Activated gamma-delta T cell treated with anti-CD3 and anti-CD28 coated beads, Interleukin-2, amount 50 U/mL, for 16 hours (primary cell): ENCODE measurements around the gene PLSCR5.

Source experiments
- DNase-seq: peaks from one replicate; pipeline ENCODE4 v3.0.0-alpha.2; 2020; ENCODE audit warnings: low read depth

The PLSCR5 gene

DNA sequence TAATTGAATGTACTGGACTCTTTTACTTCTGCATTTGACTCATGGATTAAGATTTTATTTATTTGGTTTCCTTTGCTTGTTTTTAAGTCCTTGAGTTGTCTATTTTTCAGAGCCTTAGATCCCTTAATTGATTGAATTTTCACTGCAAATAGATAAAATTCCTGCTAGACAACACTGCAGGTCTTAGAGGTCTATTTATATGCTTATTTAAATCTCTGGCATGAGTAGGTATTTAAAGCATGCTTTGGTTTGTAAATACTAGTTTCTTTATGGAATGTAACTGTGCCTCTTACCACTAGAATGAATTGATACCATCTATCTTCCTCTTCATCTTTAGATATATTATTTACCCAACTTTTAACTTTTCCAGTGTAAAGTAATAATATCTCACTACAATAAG is 20.0 kb downstream of the PLSCR5 start:
- no peak for DNase-seq

DNA sequence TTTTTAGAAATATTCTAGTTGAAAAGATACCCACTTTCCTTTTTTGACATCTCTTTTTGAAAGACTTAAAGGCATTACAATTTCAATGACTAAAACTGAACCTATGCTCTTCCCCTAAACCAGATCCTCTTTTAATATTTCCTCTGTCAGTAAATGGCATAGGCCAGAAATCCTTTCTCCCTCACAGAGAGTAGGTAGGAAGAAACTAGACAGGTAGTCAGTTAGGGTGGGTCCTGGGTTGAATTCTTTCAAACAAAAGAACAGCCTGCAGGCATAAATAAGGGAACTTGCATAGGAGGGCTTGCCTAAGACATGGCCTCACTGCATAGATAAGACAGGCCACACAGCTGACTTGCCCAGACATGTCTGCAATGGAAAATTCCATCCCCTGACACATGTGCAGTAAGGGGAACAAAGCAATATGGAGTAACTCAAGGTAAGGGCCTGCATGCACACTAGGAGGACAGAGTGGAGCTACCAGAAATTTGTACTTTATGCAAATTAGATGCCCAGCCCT is 23.1 kb downstream of the PLSCR5 start:
- no peak for DNase-seq

DNA sequence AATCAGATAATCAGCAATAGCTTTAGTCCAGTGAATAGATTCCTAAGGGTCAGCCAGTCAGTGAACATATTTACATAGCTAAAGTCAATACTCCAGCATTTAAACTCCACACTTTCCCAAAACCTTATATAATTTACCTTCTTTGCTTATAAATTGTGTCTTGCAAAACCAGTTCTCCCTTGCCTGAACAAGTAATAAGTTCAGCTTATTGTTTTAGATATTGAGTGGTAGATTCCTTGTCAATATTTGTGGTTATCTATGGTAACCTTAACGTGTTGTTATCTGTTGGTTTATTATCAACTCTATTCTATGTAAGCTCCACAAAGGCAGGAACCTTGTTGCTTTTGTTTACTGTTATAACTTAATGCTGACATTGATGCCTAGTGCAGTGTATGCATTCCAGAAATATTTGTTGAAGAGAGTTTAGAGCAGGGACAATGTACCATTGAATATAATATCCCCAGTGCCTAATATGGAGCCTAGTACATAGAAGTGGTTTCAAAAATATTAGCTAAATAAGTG is 24.0 kb downstream of the PLSCR5 start:
- no peak for DNase-seq

DNA sequence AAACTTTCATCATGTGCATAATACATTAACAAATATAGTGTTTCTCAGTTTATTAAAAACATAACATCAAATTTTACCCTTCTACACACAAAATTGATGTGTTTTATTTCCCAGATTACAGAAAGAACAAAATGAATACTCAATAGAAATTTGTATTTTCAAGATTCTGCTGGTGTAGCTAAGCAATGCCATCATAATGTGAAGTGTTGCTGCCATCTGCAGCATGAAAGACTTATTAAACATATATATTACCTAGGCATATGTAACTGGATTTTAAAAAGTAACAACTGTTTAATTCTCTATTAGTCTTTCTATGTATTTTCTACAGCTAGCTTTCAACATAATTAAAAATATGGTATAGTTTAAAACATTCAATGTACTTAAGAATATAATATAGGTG is 27.5 kb downstream of the PLSCR5 start:
- DNase-seq, result no peak

DNA sequence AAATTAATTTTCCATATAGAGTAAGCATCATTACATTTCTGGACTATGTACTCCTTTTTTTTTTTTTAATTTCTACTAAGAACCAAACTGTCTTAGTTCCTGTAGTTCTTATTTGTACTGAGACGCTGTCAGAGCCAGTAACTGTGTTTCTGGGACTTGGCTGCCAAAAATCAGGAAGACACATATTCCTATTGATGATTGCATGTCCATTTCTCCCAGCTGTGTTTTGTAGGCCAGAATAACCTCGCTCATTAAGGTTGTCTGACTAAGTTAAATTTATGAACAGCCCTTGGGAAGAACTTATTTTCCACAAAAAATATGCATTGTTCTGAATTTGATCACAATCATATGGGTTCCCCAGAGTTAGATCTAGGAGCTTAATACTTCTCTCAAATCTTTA is 29.5 kb downstream of the PLSCR5 start:
- DNase-seq, result no peak

DNA sequence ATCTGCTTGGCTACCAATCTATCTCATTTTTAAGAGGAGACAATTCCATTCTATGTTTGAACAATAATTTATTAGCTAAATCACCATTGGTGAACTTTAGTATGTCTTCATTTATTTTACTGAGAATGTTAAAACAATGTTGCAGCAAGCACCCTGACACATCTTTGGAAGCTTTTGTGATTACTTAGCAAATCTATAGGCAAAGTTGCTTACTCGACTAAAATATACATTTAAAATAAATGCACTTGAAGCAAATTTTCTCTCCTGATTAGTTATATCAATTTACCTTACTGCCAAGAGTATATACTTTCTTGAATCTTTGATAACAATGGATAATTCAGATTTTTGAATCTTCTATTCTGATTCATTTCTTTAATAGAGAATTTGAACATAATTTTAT is 31.0 kb downstream of the PLSCR5 start:
- DNase-seq, result no peak

DNA sequence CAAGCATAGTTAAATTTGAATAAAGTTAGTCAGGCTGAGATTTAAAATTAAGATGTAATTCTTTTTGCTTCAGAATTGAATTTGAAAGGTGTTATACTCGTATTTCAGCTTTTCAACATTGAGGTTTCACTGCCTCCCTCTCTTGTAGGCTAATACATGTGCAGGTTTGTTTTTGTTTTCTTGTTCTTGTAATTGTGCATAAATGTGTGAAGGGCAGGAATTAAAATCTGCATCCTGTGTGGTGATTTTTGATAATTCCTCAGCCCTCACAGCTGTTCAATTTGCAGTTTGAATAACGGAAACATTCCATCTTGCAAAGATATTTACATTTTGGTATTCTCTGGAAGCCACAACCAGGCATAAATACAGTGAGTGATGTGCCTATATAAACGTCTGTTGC is 35.8 kb downstream of the PLSCR5 start:
- no peak for DNase-seq

DNA sequence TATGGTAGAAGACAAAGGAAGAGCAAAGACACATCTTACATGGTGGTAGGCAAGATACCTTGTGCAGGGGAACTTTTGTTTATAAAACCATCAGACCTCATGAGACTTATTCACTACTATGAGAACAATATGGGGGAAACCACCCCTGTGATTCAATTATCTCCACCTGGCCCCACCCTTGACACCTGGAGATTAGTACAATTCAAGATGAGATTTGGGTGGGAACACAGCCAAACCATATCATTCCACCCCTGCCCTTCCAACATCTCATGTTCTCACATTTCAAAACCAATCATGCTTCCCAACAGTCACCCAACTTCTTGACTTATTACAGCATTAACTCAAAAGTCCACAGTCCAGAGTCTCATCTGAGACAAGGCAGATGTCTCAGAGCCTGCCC is 39.0 kb downstream of the PLSCR5 start:
- no peak for DNase-seq

DNA sequence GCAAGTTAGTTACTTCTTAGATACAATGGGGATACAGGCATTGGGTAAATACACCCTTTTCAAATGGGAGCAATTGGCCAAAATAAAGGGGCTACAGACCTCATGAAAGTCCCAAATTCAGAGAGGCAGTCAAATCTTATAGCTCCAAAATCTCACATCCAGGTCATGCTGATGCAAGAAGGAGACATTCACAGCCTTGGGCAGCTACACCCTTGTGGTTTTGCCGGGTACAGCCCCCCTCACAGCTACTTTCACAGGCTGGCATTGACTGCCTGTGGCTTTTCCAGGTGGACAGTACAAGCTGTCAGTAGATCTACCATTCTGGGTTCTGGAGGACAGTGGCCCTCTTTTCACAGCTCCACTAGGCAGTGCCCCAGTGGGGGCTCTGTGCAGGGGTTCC is 43.3 kb downstream of the PLSCR5 start:
- no peak for DNase-seq

DNA sequence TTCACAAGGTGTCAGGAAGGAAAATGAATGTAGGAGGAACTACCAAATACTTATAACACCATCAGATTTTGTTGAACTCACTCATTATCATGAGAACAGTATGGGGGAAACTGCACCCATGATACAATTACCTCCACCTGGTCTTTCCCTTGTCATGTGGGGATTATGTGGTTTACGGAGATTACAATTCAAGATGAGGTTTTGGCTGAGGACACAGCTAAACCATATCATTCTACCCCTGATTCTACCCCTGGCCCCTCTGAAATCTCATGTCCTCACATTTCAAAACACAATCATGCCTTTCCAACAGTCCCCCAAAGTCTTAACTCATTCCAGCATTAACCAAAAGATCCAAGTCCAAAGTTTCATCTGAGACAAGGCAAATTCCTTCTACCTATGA is 43.7 kb downstream of the PLSCR5 start:
- DNase-seq, result no peak

DNA sequence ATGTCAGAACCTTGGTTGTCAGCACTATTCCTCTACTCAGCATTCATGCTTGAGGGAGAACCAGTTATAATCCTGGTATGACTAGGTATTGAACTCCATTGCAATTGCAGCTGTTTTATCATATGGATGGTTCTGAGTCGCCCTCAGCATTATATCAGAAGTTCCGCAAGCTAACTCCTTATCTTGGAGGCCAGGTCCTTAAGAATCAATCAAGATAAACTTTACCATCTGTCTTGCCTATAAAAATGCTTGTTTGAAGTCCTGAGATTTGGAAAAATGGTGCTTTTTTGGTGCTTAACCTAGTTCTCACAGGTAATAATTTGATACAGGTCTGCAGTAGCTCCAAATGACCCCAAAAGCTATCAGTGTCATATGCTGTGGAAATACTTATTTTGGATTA is 44.5 kb downstream of the PLSCR5 start:
- no peak for DNase-seq

DNA sequence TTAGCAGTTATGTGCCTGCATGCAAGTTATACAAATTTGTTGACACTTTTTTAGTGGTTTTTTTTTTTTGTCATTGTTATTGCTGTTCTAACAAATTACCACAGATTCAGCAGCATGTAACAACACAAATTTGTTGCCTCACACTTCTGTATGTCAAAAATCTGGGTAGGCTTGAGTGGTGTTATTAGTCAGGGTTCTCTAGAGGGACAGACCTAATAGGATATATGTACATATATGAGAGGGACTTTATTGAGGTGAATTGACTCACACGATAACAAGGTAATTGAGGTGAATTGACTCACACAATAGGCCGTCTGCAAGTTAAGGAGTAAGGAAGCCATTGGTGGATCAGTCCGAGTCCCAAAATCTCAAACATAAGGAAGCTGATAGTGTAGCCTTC is 45.8 kb downstream of the PLSCR5 start:
- DNase-seq, result no peak

DNA sequence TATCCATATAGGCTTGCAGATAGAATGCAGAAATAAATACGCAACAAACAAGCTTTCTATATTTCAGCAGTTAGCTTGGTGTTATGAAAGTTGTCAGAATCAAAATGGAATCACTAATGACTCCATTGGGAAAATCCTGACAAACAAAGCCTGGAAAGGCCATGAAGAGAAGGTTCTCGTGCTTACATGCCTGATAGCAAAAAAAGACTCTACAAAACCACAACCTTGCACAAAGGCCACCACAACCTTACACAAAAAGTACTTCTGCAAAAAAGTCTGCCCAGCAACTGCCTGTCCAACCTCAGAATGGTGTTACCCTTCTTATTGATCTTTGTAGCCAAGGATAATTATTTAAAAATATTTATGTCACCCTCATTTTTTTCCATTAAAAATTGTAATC is 46.4 kb downstream of the PLSCR5 start:
- no peak for DNase-seq

DNA sequence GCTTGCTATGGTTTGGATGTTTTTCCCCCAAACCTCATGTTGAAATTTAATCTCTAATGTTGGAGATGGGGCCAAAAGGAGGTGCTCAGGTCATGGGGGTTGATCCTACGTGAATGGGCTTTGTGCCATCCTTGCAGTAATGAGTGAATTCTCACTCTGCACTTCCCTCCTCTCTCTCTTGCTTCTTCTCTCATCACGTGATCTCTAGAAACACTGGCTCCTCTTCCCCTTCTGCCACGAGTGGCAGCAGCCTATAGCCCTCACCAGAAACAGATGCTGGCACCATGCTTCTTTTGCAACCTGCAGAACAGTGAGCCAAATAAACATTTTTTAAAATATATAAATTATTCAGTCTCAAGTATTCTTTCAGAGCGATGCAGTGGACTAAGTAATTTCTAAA is 47.4 kb downstream of the PLSCR5 start:
- DNase-seq, result no peak

DNA sequence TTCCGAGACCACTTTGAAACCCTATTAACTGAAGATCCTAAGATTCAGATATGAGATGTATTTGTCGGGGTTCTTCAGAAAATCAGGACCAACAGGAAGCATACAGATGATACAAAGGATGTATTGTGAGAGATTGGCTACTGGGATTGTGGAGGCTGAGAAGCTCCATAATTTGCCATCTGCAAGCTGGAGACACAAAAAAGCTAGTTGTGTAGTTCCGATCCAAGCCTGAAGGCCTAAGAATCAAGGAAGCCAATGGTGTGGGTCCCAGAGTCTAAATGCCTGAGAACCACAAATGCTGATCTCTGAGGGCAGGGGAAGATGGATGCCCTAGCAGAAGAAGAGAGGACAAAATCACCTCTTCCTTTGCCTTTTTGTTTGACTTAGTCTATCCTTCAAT is 49.8 kb downstream of the PLSCR5 start:
- DNase-seq, result no peak

DNA sequence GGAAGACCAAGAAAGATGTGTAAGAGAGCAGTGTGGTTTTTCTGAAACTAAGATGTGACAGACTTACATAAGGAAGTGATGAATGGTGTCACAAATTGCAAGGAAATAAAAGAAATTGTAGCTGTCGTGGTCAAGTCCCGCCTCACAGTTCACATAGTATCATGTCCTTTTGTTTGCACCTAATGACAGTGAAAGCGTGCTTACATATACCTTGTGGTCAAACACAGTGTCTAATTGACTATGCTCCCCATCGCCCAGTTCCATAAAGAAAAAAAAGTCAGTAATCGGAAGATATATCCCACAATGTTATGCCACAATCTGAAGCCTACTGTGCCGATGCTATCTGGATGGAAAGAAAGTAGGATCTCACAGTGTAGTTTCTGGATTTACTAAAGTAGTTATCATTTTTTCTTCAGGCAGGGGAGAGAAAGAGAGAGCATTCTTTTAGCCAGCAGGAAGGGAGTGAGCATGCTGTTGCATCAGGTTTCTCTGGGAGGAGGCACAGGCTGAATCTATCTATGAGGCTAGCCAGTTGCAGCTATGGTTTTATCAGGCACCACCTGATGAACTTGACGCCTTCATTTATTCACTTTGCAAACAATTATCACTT is 50.9 kb downstream of the PLSCR5 start:
- DNase-seq, result no peak

DNA sequence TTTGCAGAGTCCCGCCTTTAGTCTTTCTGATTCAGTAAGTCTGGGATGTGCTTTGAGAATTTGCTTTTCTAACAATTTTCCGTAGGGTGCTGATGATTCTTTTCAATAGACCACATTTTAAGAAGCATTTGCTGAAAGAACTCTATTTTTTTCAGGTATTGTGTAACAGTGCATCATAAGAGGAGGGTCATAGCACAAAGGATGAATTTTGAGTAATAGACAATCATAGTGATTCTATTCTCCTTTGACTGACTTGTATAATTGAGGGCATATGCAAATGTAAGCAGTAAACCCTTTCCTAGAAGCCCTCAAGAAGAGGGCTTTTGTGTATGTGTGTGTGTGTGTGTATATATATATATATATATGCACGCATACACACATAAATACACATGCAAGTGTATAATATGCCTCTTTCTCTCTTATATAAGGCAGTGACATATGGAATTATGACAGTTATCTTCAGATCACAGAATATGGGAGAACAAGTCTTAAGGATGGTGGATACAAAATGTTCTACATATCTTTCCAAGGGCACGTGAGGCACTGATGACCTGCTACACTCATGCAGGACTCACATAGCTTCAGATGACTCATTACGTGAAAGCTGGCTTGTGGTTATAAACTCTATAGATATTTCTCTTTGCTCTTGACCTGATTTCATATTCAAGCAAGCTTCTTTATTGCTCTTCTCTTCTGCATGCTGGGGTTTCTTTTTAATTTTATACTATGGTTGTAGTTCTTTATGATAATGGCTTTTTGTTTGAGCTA is 54.2 kb downstream of the PLSCR5 start:
- DNase-seq, result no peak

DNA sequence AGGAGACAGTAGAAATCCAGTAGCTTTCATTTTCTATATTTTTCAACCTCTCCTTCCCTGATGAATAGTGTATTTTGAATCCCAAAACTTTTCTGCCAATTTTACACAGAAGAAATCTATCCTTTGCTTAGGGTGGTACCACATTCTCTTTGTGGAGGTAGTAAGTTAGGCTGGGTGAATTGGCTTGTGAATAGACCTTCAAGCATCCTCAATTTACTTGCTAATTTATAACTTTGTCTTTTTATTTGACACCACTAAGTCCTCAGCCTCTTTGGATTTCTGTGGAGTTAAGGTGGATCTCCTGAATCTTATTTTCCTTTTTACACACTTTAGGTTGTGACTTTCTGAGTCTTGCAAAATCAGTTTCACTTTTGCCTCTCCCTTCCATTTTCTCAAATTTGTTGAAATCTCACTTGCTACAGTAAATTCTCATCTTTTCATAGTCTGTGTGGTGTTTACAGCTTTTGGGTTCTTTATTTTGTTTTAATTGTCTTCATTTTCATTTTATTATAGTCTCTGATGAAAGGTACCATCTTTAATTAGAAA is 55.0 kb downstream of the PLSCR5 start:
- no peak for DNase-seq

DNA sequence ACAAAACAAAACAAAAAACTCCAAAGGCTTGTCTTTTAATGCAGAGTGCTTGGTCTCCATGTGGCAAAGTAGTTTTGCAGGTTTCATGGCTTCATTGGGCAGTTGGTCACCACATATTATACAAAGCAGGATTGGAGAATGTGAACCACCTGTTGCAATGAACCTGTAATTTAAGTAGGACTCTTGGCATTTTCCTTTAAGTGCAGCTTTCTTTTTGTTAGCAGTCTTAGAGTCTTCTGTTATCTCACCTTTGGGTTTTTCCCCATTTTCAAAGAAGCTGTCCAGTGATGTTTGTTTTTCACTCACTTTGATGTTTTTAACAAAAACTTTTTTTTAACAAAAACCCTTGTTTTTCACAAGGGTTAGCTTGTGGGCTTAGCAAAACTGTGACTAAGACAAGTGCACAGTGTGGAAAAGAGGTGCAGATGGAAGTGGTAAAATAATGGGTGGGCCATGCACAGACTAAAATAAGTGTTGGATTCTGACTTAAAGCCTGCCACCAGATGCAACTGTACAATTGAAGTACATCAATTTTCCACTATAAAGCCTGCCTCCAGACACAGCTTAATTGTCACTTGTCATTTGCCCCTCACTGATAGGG is 57.8 kb downstream of the PLSCR5 start:
- no peak for DNase-seq

DNA sequence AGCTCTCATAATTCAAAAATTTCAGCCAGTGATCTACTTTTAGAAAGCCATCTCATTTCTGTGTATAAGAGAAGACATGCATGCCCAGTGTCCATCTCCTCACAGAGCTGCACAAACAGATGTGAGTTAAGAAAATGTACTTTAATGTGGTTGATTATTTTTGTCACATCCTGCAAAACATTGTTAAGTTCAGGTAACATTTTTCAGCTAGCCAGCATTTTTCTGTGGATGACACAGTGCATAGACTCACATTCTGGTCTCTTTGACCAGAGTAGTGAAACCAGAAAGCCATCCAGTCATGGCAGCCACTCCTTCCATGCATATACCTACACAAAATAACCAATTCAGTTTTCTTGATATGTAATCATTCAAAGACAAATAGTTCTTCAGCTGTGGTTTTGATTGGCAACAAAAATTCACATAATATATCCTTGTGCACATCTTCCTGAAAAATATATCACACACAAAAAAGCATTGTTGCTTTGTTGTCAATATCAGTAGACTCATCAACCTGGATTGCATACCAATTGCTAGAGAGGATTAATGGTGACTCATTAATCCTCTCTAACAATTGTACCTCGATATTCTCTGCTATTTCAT is 58.7 kb downstream of the PLSCR5 start:
- DNase-seq, result no peak

DNA sequence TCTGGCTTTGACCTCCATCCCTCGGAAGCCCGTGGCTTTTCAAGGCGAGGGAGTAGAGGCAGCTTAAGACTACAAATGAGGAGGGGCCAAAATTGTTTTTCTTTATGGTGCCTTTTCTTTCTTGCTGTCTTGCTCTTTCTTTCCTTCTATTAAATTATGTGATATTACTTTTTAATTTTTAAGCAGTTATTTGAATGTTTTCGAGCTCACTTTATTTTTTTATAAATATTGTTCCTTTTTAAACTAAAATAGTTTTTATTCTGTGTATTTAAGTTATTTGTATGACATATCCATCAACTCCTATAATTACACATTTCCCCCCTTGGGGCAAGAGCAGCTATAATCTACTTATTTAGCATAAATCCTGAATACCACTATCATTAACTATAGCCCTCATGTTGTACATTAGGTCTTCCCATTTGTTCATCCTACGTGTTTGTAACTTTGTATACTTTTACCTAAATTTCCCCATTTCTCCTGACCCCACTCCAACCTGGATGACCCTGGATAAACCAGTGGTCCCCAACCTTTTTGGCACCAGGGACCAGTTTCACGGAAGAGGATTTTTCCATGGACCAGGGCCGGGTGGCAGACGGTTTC is 60.1 kb downstream of the PLSCR5 start:
- DNase-seq, result no peak
